HepG2 (cell line): ENCODE data around the gene RNFT1. TPM values are rescaled to one million over a fixed set of nuclear protein-coding genes. Genes with fewer than 3 reads are reported as not detected.
"Not testable (repeated sequence)": the region's sequence is repeated elsewhere in the genome, so short reads cannot be mapped to it uniquely, and the experiment has no call there.

Source experiments
- ATAC-seq: fragments of 200-7000 bp; cut with Tn5 transposase; 3 replicates; pipeline ENCODE4 v1.9.1; 2020; ENCODE audit warnings: mild to moderate bottlenecking, moderate library complexity
- BruUV-seq: library from RNA; stranded (reverse); fragments of 400-500 nt; replicated peaks from 2 replicates; lab custom pipeline; 2021; lab: Mats Ljungman, UMichigan
- CTCF ChIA-PET: fragments of 300-600 bp; formaldehyde crosslinking; extraction: SDS; loops from one replicate; lab custom pipeline; 2021; ENCODE audit warnings: low total read pairs, inconsistent platforms, low intra/inter-chr PET ratio; lab: Yijun Ruan, JAX
- POLR2A ChIA-PET: fragments of 350-600 bp; sonication (Branson Sonifier 250); formaldehyde crosslinking; loops from one replicate; lab custom pipeline; 2020; ENCODE audit warnings: antibody characterized with exemption, inconsistent platforms; lab: Yijun Ruan, JAX
- DNase-seq: peaks from one replicate; pipeline ENCODE4 v3.0.0-alpha.2; 2015; ENCODE audit warnings: low spot score
- FAIRE-seq: peaks from 3 replicates; lab custom pipeline; 2011; peaks lifted over from hg19 to GRCh38; lab: Jason Lieb, UNC
- H2AFZ ChIP-seq: one replicate; pipeline ENCODE4 v1.6.1; 2011; ENCODE audit warnings: low read length, inconsistent platforms
- H3K27ac ChIP-seq: fragments of 300-600 bp; 3 replicates; pipeline ENCODE4 v1.8.0; 2011; ENCODE audit warnings: mixed run types, mild to moderate bottlenecking, mixed read lengths, low read length, inconsistent platforms; ENCODE audit not compliant: insufficient read depth; ENCODE audit errors: extremely low read length
- H3K27me3 ChIP-seq, 2 experiments: fragments of 200-600 bp in 1 of 2; 2 replicates in 1 of 2; 3 replicates in 1 of 2; pipeline versions ENCODE4 v1.6.0 to v1.8.0; 2011; ENCODE audit warnings: low read length in 2 of 2, mild to moderate bottlenecking in 2 of 2, moderate library complexity in 2 of 2, inconsistent platforms in 1 of 2; ENCODE audit not compliant: insufficient read depth in 2 of 2, control insufficient read depth in 1 of 2
- H3K36me3 ChIP-seq, 2 experiments: fragments of 200-600 bp in 1 of 2; replicated peaks in 1 of 2; 2 replicates in 1 of 2; 3 replicates in 1 of 2; pipeline versions ENCODE4 v1.5.1 to v1.8.0; 2011; ENCODE audit warnings: low read length in 2 of 2, inconsistent platforms in 1 of 2; ENCODE audit not compliant: insufficient read depth in 2 of 2, control insufficient read depth in 1 of 2
- H3K4me1 ChIP-seq: 2 replicates; pipeline ENCODE4 v1.5.1; 2012; ENCODE audit warnings: low read length, inconsistent platforms; ENCODE audit not compliant: insufficient read depth
- H3K4me2 ChIP-seq: 2 replicates; pipeline ENCODE4 v1.6.0; 2011; ENCODE audit warnings: low read depth, low read length, inconsistent platforms
- H3K4me3 ChIP-seq, 3 experiments: fragments of 200-600 bp in 1 of 3; sonication (generic), shearing (Covaris generic) in 1 of 3; replicated peaks in 1 of 3; 2 replicates each; pipeline ENCODE4 v1.5.1; 2011 to 2016; ENCODE audit warnings: low read length in 3 of 3, inconsistent platforms in 2 of 3, low read depth in 2 of 3, mild to moderate bottlenecking in 2 of 3, control low read depth in 1 of 3, mixed read lengths in 1 of 3; ENCODE audit not compliant: insufficient read depth in 1 of 3
- H3K79me2 ChIP-seq: one replicate; pipeline ENCODE4 v1.6.1; 2011; ENCODE audit warnings: low read length, inconsistent platforms; ENCODE audit not compliant: insufficient read depth
- H3K9ac ChIP-seq: 2 replicates; pipeline ENCODE4 v1.6.0; 2011; ENCODE audit warnings: mild to moderate bottlenecking, low read depth, low read length, inconsistent platforms; ENCODE audit not compliant: insufficient read depth
- H3K9me3 ChIP-seq: 2 replicates; pipeline ENCODE4 v1.5.1; 2012; ENCODE audit warnings: mild to moderate bottlenecking, low read length
- H4K20me1 ChIP-seq: 2 replicates; pipeline ENCODE4 v1.6.0; 2011; ENCODE audit warnings: inconsistent platforms, mild to moderate bottlenecking, low read length, moderate library complexity; ENCODE audit not compliant: insufficient read depth
- HDAC1 ChIP-seq: sonication (generic); formaldehyde crosslinking; IDR thresholded peaks from 2 replicates; pipeline ENCODE4 v1.5.1; 2020; ENCODE audit warnings: mild to moderate bottlenecking, missing genetic modification reagents
- JDP2 ChIP-seq: sonication (generic); formaldehyde crosslinking; IDR thresholded peaks from 2 replicates; pipeline ENCODE4 v1.8.1; 2022; ENCODE audit warnings: missing genetic modification reagents, borderline replicate concordance
- ZNF180 ChIP-seq: sonication (generic); formaldehyde crosslinking; IDR thresholded peaks from 2 replicates; pipeline ENCODE4 v1.4.0; 2020; ENCODE audit warnings: low read depth, missing genetic modification reagents, borderline replicate concordance
- ZNF430 ChIP-seq: sonication (generic); formaldehyde crosslinking; IDR thresholded peaks from 2 replicates; pipeline ENCODE4 v1.9.0; 2021; ENCODE audit warnings: mild to moderate bottlenecking, missing genetic modification reagents
- WGBS: methylation state at CpG from one replicate; pipeline ENCODE4 v1.1.6; 2017; ENCODE audit warnings: low lambda C conversion rate; 5-methylcytosine and 5-hydroxymethylcytosine counted together
- in situ Hi-C: cut with HindIII; loops from 2 replicates; pipeline ENCODE4 v1.10.0; 2017; ENCODE audit warnings: low pct_unique_long_range_greater_than_20kb; ENCODE audit not compliant: extremely low pct_ligation_motif_present
- intact Hi-C: fragments of 100-400 bp; cut with micrococcal nuclease; formaldehyde crosslinking; loops from one replicate; pipeline ENCODE4 v1.10.0; 2022; ENCODE audit not compliant: unreplicated experiment
- polyA plus RNA-seq, 8 experiments: library from polyadenylated mRNA; depleted of rRNA in 3 of 8; stranded (reverse) in 7 of 8; unstranded in 1 of 8; fragments of >200 nt; fragmentation: Illumina TruSeq in 4 of 8; extraction: Trizol in 4 of 8; gene quantifications; 2 replicates each; pipeline versions ENCODE4 v1.2.1 to v1.2.3, GENCODE V29; 2011 to 2016; ENCODE audit warnings: low read depth in 4 of 8, missing spikeins in 1 of 8, mixed read lengths in 1 of 8; ENCODE audit not compliant: insufficient read depth in 1 of 8
- total RNA-seq, 5 experiments: library from RNA; depleted of rRNA; stranded (reverse); fragments of >200 nt; fragmentation: Illumina TruSeq; extraction: Trizol; gene quantifications; 2 replicates each; pipeline ENCODE4 v1.2.3, GENCODE V29; 2016; ENCODE audit warnings: low read depth in 1 of 5
- TF ChIP-seq, protein P1 (sequence below): sonication (generic); formaldehyde crosslinking; IDR thresholded peaks from 2 replicates; pipeline ENCODE4 v1.4.0; 2020; ENCODE audit warnings: missing genetic modification reagents, borderline replicate concordance

The RNFT1 gene
- total and polyA plus RNA-seq, 2 of the 13 experiments (the other 11 are each of a cell fraction or from before 2014, with no cell fraction given): 19.1 to 22.1 TPM

DNA sequence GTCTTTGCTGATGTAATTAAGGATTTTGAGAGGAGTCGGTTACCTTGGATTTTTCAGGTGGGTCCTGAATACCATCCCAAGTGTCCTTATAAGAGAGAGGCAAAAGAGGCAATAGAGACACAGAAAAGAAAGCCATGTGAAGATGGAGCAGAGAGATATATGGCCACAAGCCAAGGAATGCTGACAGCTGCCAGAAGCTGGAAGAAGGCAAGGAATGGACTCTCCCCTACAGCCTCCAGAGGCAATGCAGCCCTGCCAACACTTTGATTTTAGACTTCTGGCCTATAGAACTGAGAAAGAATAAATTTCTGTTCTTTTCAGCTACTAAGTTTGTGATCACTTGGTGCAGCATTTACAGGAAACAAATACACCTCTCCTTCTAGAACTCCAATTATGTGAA, 8.2 kb upstream of the RNFT1 start:
- H2AFZ ChIP-seq: no peak overlapping the region
- ChIA-PET CTCF (no interaction called here), POLR2A (no interaction called here)
- no peak overlapping the region for H3K9ac ChIP-seq
- BruUV-seq: no TSS peak
- no peaks in the 10 kb centered on the region for H3K9me3 ChIP-seq
- ATAC-seq (no peak), FAIRE-seq (no peak), DNase-seq (no peak)
- no peak overlapping the region for H3K4me2 ChIP-seq
- WGBS: 82% methylated on average over 1 of the region's 1 CpG
- no peak overlapping the region for H3K4me3 ChIP-seq
- in situ Hi-C loops (no loop called here), intact Hi-C loops (no loop called here)
- no peaks in the 10 kb centered on the region for H3K4me1 ChIP-seq
- H3K27ac ChIP-seq: no peak overlapping the region
- 0 out of 5 replicates have a peak, but pooled peaks cover 0 to 8% of the 10 kb centered on the region in 2 experiments for H3K27me3 ChIP-seq
- no peak for TF ChIP-seq JDP2
- TF ChIP-seq ZNF430 (CRISPR knock-in tag): no peak
- no peak for TF ChIP-seq ZNF180 (CRISPR knock-in tag)
- TF ChIP-seq, protein P1, sequence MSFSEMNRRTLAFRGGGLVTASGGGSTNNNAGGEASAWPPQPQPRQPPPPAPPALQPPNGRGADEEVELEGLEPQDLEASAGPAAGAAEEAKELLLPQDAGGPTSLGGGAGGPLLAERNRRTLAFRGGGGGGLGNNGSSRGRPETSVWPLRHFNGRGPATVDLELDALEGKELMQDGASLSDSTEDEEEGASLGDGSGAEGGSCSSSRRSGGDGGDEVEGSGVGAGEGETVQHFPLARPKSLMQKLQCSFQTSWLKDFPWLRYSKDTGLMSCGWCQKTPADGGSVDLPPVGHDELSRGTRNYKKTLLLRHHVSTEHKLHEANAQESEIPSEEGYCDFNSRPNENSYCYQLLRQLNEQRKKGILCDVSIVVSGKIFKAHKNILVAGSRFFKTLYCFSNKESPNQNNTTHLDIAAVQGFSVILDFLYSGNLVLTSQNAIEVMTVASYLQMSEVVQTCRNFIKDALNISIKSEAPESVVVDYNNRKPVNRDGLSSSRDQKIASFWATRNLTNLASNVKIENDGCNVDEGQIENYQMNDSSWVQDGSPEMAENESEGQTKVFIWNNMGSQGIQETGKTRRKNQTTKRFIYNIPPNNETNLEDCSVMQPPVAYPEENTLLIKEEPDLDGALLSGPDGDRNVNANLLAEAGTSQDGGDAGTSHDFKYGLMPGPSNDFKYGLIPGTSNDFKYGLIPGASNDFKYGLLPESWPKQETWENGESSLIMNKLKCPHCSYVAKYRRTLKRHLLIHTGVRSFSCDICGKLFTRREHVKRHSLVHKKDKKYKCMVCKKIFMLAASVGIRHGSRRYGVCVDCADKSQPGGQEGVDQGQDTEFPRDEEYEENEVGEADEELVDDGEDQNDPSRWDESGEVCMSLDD (CRISPR knock-in tag): no peak
- no peak for TF ChIP-seq HDAC1 (CRISPR knock-in tag)
- H3K36me3 ChIP-seq: no peaks in the 10 kb centered on the region
- no peaks in the 10 kb centered on the region for H4K20me1 ChIP-seq
- H3K79me2 ChIP-seq: no peaks in the 10 kb centered on the region

DNA sequence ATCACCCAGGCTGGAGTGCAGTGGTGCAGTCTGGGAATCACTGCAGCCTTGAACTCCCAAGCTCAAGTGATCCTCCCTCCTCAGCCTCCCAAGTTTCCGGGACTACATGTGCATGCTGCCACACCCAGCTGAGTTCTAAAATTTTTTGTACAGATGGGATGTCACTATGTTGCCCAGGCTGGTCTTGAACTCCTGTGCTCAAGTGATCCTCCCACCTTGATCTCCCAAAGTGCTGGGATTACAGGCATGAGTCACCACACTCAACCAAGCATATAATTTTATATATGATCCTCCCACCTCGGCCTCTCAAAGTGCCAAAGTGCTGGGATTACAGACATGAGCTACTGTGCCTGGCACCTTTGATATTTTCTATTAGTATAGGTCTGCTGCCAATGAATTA, 7.2 kb upstream of the RNFT1 start:
- BruUV-seq, H3K9ac ChIP-seq, intact Hi-C loops, H3K4me2 ChIP-seq, CTCF ChIA-PET, H3K4me3 ChIP-seq, H3K27me3 ChIP-seq, in situ Hi-C loops, DNase-seq, H3K27ac ChIP-seq, H2AFZ ChIP-seq, ATAC-seq, H3K36me3 ChIP-seq, POLR2A ChIA-PET, H3K79me2 ChIP-seq, H3K4me1 ChIP-seq, FAIRE-seq, H4K20me1 ChIP-seq, H3K9me3 ChIP-seq: not testable (repeated sequence)
- WGBS: 9% methylated on average over 2 of the region's 2 CpGs
